Panc1 (cell line): Measurements from ENCODE around the gene LRRFIP2.

Experiments used
- REST ChIP-seq, 2 experiments: IDR thresholded peaks; 2 replicates each; pipeline ENCODE4 v1.6.1; 2011 to 2012; ENCODE audit warnings: low read depth in 2 of 2, control low read depth in 1 of 2, low read length in 1 of 2, mild to moderate bottlenecking in 1 of 2, moderate library complexity in 1 of 2; ENCODE audit not compliant: insufficient read depth in 1 of 2
- TF ChIP-seq, protein P1 (sequence below): fragments of 450-650 bp; IDR thresholded peaks from 2 replicates; pipeline ENCODE4 v1.5.1; 2017; ENCODE audit warnings: mild to moderate bottlenecking

DNA sequence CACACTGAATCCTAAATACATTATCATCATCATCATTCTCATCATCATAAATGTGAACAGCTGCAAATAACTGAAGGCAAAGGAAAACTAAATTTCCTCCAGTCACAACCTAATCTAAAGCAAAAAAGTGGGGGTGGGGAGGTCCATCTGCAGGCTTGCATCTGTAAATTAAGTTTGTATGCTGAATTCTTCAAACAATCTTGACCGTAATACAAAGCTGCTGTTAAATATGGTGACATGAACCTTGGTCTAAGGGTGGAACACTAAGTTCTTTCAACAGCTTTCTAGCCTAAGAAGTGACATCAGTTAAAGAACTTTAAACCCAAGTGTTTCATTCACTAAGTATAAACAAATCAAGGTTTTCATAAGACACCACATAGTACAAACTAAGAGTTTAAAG is 4.3 kb downstream of the LRRFIP2 start:
- TF ChIP-seq, protein P1, sequence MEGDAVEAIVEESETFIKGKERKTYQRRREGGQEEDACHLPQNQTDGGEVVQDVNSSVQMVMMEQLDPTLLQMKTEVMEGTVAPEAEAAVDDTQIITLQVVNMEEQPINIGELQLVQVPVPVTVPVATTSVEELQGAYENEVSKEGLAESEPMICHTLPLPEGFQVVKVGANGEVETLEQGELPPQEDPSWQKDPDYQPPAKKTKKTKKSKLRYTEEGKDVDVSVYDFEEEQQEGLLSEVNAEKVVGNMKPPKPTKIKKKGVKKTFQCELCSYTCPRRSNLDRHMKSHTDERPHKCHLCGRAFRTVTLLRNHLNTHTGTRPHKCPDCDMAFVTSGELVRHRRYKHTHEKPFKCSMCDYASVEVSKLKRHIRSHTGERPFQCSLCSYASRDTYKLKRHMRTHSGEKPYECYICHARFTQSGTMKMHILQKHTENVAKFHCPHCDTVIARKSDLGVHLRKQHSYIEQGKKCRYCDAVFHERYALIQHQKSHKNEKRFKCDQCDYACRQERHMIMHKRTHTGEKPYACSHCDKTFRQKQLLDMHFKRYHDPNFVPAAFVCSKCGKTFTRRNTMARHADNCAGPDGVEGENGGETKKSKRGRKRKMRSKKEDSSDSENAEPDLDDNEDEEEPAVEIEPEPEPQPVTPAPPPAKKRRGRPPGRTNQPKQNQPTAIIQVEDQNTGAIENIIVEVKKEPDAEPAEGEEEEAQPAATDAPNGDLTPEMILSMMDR, result no peak
- no peak for TF ChIP-seq REST (IDR thresholded peaks at IDR 0.05; ENCODE audit: insufficient read depth in 1 of 2, low read depth in 2 of 2, low read length in 1 of 2)
